Stomach (tissue), 9 donors: Measurements from ENCODE around the gene SPATA9. TPM values are rescaled to one million over a fixed set of nuclear protein-coding genes. Genes with fewer than 3 reads are reported as not detected.

Experiments
- DNase-seq, 2 donors: peaks; one replicate each; pipeline versions ENCODE4 v3.0.0 to v3.0.0-alpha.2; 2013 to 2019
- H3K27ac ChIP-seq, 5 donors: fragments of 200-600 bp in 4 of 5; sonication (generic) in 4 of 5; one replicate each; pipeline ENCODE4 v1.5.1; 2013 to 2019; ENCODE audit warnings: mild to moderate bottlenecking in 1 of 5, moderate library complexity in 1 of 5
- H3K27me3 ChIP-seq, 3 donors: fragments of 200-600 bp; sonication (generic); one replicate each; pipeline ENCODE4 v1.5.1; 2017 to 2019; ENCODE audit warnings: mixed run types in 1 of 3
- H3K36me3 ChIP-seq, 4 donors: fragments of 200-600 bp; sonication (generic); 1 replicate in 3 of 4; 2 replicates in 1 of 4; pipeline ENCODE4 v1.5.1; 2016 to 2019
- H3K4me1 ChIP-seq, 4 donors: fragments of 200-600 bp; sonication (generic); one replicate each; pipeline ENCODE4 v1.5.1; 2016 to 2019
- H3K4me3 ChIP-seq, 4 donors: fragments of 200-600 bp; sonication (generic) in 3 of 4; one replicate each; pipeline ENCODE4 v1.5.1; 2016 to 2019; ENCODE audit warnings: mild to moderate bottlenecking in 1 of 4
- H3K9me3 ChIP-seq, 4 donors: fragments of 200-600 bp; sonication (generic); one replicate each; pipeline ENCODE4 v1.5.1; 2016 to 2019
- EP300 ChIP-seq: sonication (generic); formaldehyde crosslinking; IDR thresholded peaks from one replicate; pipeline ENCODE4 v1.6.1; 2017; ENCODE audit warnings: antibody characterized with exemption
- POLR2A ChIP-seq, 4 donors: fragments of 450-650 bp; IDR thresholded peaks; one replicate each; pipeline ENCODE4 v1.6.1; 2016; ENCODE audit warnings: antibody characterized with exemption in 4 of 4, control low read depth in 2 of 4, mild to moderate bottlenecking in 1 of 4, moderate library complexity in 1 of 4
- POLR2AphosphoS5 ChIP-seq, 3 donors: sonication (generic); formaldehyde crosslinking; IDR thresholded peaks; one replicate each; pipeline ENCODE4 v1.6.1; 2016; ENCODE audit warnings: antibody characterized with exemption in 3 of 3
- WGBS, 5 donors: extraction: QIAGEN DNeasy Blood & Tissue Kit in 3 of 5; methylation state at CpG; one replicate each; pipeline versions ENCODE4 v1.1.5 to v1.1.7; 2013 to 2018; 5-methylcytosine and 5-hydroxymethylcytosine counted together
- intact Hi-C: fragments of 100-400 bp; cut with DNase I; formaldehyde crosslinking; loops from one replicate; pipeline ENCODE4 v1.15.1; 2023; ENCODE audit warnings: low total_unique reads
- polyA plus RNA-seq, 3 donors: library from polyadenylated mRNA; stranded (reverse); fragments of 200-250 nt; gene quantifications; one replicate each; pipeline ENCODE4 v1.2.3, GENCODE V29; 2013
- total RNA-seq, 5 donors: library from RNA; depleted of rRNA; stranded (reverse); fragments of >200 nt; gene quantifications; one replicate each; pipeline versions ENCODE4 v1.1.0 to v1.2.3, GENCODE V29; 2014 to 2016
- TF ChIP-seq, protein P1 (sequence below), 7 experiments: fragments of 450-650 bp in 4 of 7; fragments of 200-600 bp in 3 of 7; sonication (generic) in 3 of 7; IDR thresholded peaks; one replicate each; pipeline ENCODE4 v1.5.1; 2016 to 2019; ENCODE audit warnings: antibody characterized with exemption in 7 of 7, control low read depth in 2 of 7, mild to moderate bottlenecking in 1 of 7
- donor health status: healthy with polysubstance abuse.
- donor health status: Bipolar disorder and iron deficiency.
- donor health status: healthy.

SPATA9 gene
- total and polyA plus RNA-seq, 8 donors: 0.35 to 0.55 TPM; not detected in 6

DNA sequence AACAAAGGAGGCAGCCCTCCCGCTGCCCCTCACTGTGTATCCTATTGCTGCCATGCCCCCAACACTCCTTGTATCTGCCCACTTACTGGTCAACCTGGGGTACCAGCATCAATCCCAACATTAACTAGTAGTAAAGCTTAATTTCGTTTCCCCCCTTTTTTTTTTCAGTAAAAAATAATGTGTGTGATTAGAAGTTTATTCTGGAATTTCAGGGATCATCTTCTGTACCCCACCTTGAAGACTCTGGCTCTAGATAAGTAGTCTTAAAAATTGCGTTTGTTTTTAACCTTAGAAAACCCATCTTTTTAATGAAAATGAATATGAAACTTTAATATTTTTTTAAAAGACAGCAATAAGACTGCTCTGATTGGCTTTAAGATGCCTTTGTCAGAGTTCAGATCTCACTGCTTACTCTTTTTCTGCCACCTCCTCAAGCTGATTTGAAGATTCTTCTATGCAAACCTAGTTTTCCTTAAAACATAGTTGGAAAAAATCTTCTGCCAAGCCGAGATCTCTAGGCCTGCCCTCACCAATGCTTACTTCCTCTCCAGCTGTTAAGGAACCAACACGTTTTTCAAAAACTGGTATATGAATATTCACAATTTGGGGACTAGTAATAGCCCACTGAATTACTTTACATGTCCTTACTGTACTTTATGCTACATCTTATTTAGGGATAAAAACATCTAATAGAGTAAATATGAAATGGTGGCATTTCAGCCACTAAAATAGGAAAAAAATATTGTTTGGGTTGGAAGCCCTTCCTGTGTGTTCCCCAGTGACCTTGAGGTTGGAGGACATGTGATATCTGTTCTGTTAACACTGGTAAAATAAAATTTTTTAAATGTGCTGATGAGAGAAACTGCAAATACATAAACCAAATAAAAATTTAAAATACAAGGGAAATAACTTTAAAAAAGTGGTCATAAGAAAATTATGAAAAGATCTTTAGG, 44.3 kb upstream of the SPATA9 start:
- peaks cover 0 to 56% (median 32%) of the 10 kb centered on the region in 4 donors for H3K4me1 ChIP-seq
- 64 to 77% (median 70%) methylated on average over 5 of the region's 5 CpGs for WGBS, 5 donors

GRCh38 chr5:95725937-95726810, 43.4 kb upstream of the SPATA9 start:
- Histone ChIP-seq H3K27ac (peak overlapping the region in 4 of 5 donors; percentile 3 to 98 (median 26)), H3K27me3 (no peaks in the 10 kb centered on the region), H3K36me3 (no peaks in the 10 kb centered on the region), H3K4me3 (no peak overlapping the region), H3K9me3 (no peaks in the 10 kb centered on the region), H3K4me1 (peaks cover 0 to 59% (median 33%) of the 10 kb centered on the region in 4 donors)
- TF ChIP-seq, protein P1, sequence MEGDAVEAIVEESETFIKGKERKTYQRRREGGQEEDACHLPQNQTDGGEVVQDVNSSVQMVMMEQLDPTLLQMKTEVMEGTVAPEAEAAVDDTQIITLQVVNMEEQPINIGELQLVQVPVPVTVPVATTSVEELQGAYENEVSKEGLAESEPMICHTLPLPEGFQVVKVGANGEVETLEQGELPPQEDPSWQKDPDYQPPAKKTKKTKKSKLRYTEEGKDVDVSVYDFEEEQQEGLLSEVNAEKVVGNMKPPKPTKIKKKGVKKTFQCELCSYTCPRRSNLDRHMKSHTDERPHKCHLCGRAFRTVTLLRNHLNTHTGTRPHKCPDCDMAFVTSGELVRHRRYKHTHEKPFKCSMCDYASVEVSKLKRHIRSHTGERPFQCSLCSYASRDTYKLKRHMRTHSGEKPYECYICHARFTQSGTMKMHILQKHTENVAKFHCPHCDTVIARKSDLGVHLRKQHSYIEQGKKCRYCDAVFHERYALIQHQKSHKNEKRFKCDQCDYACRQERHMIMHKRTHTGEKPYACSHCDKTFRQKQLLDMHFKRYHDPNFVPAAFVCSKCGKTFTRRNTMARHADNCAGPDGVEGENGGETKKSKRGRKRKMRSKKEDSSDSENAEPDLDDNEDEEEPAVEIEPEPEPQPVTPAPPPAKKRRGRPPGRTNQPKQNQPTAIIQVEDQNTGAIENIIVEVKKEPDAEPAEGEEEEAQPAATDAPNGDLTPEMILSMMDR (IDR thresholded peaks at IDR 0.05): no peak
- TF ChIP-seq POLR2AphosphoS5 (IDR thresholded peaks at IDR 0.05): no peak
- TF ChIP-seq POLR2A (IDR thresholded peaks at IDR 0.05): no peak
- TF ChIP-seq EP300: no peak
- WGBS, 5 donors: 63 to 79% (median 70%) methylated on average over 4 of the region's 4 CpGs
- peak in 1 of 2 donors; percentile 33 for DNase-seq
- intact Hi-C loops: loop anchor here (10.0 kb wide), 1 partner anchor 51 kb away; no protein-coding TSS in a partner anchor

More for the DNA sequence above, 44.3 kb upstream of the SPATA9 start:
- no peak for DNase-seq
- TF ChIP-seq POLR2AphosphoS5 (IDR thresholded peaks at IDR 0.05) (no peak), EP300 (no peak), POLR2A (IDR thresholded peaks at IDR 0.05) (no peak)
- TF ChIP-seq, protein P1 (IDR thresholded peaks at IDR 0.05): no peak
- no peaks in the 10 kb centered on the region for H3K36me3 ChIP-seq
- H3K27me3 ChIP-seq: no peaks in the 10 kb centered on the region
- intact Hi-C loops: loop anchor here (10.0 kb wide), 1 partner anchor 52 kb away; no protein-coding TSS in a partner anchor
- no peak overlapping the region for H3K4me3 ChIP-seq
- H3K27ac ChIP-seq: peak overlapping the region in 3 of 5 donors; percentile 19 to 98 (median 93)
- H3K9me3 ChIP-seq: no peaks in the 10 kb centered on the region

GRCh38 chr5:95725071-95725820, 42.5 kb upstream of the SPATA9 start:
- TF ChIP-seq POLR2AphosphoS5 (IDR thresholded peaks at IDR 0.05) (no peak), EP300 (no peak), POLR2A (IDR thresholded peaks at IDR 0.05) (no peak)
- intact Hi-C loops: loop anchor here (10.0 kb wide), 1 partner anchor 50 kb away; no protein-coding TSS in a partner anchor
- H3K27ac ChIP-seq: peak overlapping the region in 1 of 5 donors; percentile 98
- peaks cover 0 to 64% (median 36%) of the 10 kb centered on the region in 4 donors for H3K4me1 ChIP-seq
- no peak overlapping the region for H3K4me3 ChIP-seq
- no peaks in the 10 kb centered on the region for H3K36me3 ChIP-seq
- DNase-seq: no peak
- WGBS, 5 donors: 75 to 82% (median 81%) methylated on average over 5 of the region's 5 CpGs
- no peaks in the 10 kb centered on the region for H3K27me3 ChIP-seq
- H3K9me3 ChIP-seq: no peaks in the 10 kb centered on the region

DNA sequence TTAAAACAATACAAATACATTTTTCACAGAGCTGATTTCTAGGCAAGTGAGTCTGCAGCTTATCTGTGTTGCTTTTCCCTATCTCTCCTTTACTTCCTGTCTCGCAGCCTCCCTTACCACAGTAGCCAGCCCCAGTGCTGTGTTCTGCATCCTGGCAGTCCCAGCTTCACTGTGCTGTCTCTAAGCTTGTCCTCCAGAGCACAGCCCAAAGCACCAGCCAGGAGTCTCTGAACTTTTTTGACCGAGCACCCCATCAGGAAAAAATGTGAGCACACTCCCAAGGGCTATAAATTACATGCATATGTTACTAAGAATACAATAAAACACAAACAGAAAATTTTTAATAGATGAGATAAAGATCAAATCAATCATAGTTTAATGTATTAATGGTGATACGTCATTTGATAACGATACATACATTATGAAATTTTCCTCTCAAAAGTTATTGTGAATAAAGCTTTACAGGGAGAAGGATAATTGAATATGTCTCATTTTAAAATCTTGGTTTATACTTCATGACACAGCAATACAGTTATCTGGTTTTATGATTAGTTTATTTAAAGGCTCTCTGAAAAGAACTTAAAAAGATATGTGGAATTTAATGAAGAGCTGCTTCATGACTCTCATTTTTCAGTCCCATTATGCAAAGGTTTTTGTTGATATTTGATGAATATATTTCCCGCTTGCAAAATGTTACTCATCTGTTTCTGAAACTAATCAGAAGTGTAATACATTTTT, 41.0 kb upstream of the SPATA9 start:
- H3K4me3 ChIP-seq: no peak overlapping the region
- H3K27ac ChIP-seq: peak overlapping the region in 1 of 5 donors; percentile 26
- WGBS, 5 donors: 36 to 66% (median 51%) methylated on average over 5 of the region's 5 CpGs
- no peak for TF ChIP-seq POLR2A (IDR thresholded peaks at IDR 0.05)
- no peak for TF ChIP-seq EP300
- TF ChIP-seq, protein P1 (IDR thresholded peaks at IDR 0.05): no peak
- peak in 1 of 3 donors; percentile 35 for TF ChIP-seq POLR2AphosphoS5 (IDR thresholded peaks at IDR 0.05)
- no peaks in the 10 kb centered on the region for H3K27me3 ChIP-seq
- no peaks in the 10 kb centered on the region for H3K9me3 ChIP-seq
- DNase-seq: peak; percentile 41 to 54
- intact Hi-C loops: loop anchor here (10.0 kb wide), 1 partner anchor 49 kb away; no protein-coding TSS in a partner anchor
- H3K4me1 ChIP-seq: peaks cover 0 to 60% (median 34%) of the 10 kb centered on the region in 4 donors
- no peaks in the 10 kb centered on the region for H3K36me3 ChIP-seq
